Neural progenitor cell (in vitro differentiated cells): ENCODE measurements around the gene GNG5. TPM values are rescaled to one million over a fixed set of nuclear protein-coding genes. Genes with fewer than 3 reads are reported as not detected.

Experiments
- DNase-seq: peaks from one replicate; pipeline ENCODE4 v3.0.0-alpha.2; 2016; ENCODE audit warnings: low spot score
- H2AFZ ChIP-seq: fragments of 200-600 bp; sonication (generic); replicated peaks from 2 replicates; pipeline ENCODE4 v1.6.1; 2016; ENCODE audit warnings: antibody characterized with exemption
- H3F3A ChIP-seq: fragments of 200-600 bp; sonication (generic); 2 replicates; pipeline ENCODE4 v1.6.1; 2016; ENCODE audit warnings: antibody characterized with exemption, low read depth
- H3K27ac ChIP-seq: fragments of 200-600 bp; sonication (generic); 2 replicates; pipeline ENCODE4 v1.5.1; 2016; ENCODE audit warnings: mild to moderate bottlenecking
- H3K27me3 ChIP-seq: fragments of 200-600 bp; sonication (generic); 2 replicates; pipeline ENCODE4 v1.6.1; 2016; ENCODE audit warnings: mild to moderate bottlenecking, moderate library complexity
- H3K36me3 ChIP-seq: fragments of 200-600 bp; sonication (generic); 2 replicates; pipeline ENCODE4 v1.5.1; 2016
- H3K4me1 ChIP-seq: fragments of 200-600 bp; sonication (generic); 2 replicates; pipeline ENCODE4 v1.6.1; 2016; ENCODE audit warnings: mixed run types
- H3K4me2 ChIP-seq: fragments of 200-600 bp; sonication (generic); 2 replicates; pipeline ENCODE4 v1.6.1; 2016
- H3K4me3 ChIP-seq: fragments of 200-600 bp; sonication (generic); 2 replicates; pipeline ENCODE4 v1.5.1; 2016
- H3K79me2 ChIP-seq: fragments of 200-600 bp; sonication (generic); 2 replicates; pipeline ENCODE4 v1.6.1; 2016; ENCODE audit warnings: low read depth
- H3K9ac ChIP-seq: fragments of 200-600 bp; sonication (generic); 2 replicates; pipeline ENCODE4 v1.6.1; 2016
- H3K9me3 ChIP-seq: fragments of 200-600 bp; sonication (generic); 2 replicates; pipeline ENCODE4 v1.5.1; 2016; ENCODE audit warnings: low read depth
- H4K20me1 ChIP-seq: fragments of 200-600 bp; sonication (generic); 2 replicates; pipeline ENCODE4 v1.6.1; 2016; ENCODE audit warnings: low read depth
- H3K27ac Mint-ChIP-seq: 3 replicates; pipeline ENCODE4 v1.8.0; 2021; ENCODE audit warnings: mixed read lengths
- H3K27me3 Mint-ChIP-seq: 2 replicates; pipeline ENCODE4 v1.8.0; 2022; ENCODE audit warnings: low read depth, mild to moderate bottlenecking, inconsistent platforms, moderate library complexity, mixed read lengths; ENCODE audit not compliant: insufficient read depth
- H3K36me3 Mint-ChIP-seq: 3 replicates; pipeline ENCODE4 v1.8.0; 2021; ENCODE audit warnings: mixed read lengths
- H3K4me1 Mint-ChIP-seq: 3 replicates; pipeline ENCODE4 v1.8.0; 2021; ENCODE audit warnings: mixed read lengths
- H3K4me3 Mint-ChIP-seq: 3 replicates; pipeline ENCODE4 v1.8.0; 2021; ENCODE audit warnings: mild to moderate bottlenecking, moderate library complexity, mixed read lengths
- H3K9me3 Mint-ChIP-seq: 3 replicates; pipeline ENCODE4 v1.8.0; 2020; ENCODE audit warnings: mixed read lengths
- CTCF ChIP-seq: fragments of 200-600 bp; sonication (generic); IDR thresholded peaks from 2 replicates; pipeline ENCODE4 v1.5.1; 2017; ENCODE audit warnings: antibody characterized with exemption, mild to moderate bottlenecking
- EZH2 ChIP-seq: fragments of 200-600 bp; sonication (generic); IDR thresholded peaks from 2 replicates; pipeline ENCODE4 v1.6.1; 2017; ENCODE audit warnings: antibody characterized with exemption, mild to moderate bottlenecking, moderate library complexity
- EZH2phosphoT487 ChIP-seq: fragments of 200-600 bp; sonication (generic); IDR thresholded peaks from 2 replicates; pipeline ENCODE4 v1.6.1; 2017; ENCODE audit warnings: antibody characterized with exemption
- total RNA-seq: library from RNA; depleted of rRNA; stranded (reverse); fragments of >200 nt; gene quantifications from 2 replicates; pipeline ENCODE4 v1.2.3, GENCODE V29; 2015; ENCODE audit warnings: low replicate concordance

GNG5 gene
- total RNA-seq, 1 donor from 2014 or later: 95.0 TPM

GRCh38 chr1:84496498-84496897, 9.9 kb downstream of the GNG5 start:
- no peak overlapping the region for H3K9ac ChIP-seq
- H3K36me3 Mint-ChIP-seq: peaks cover 21% of the 10 kb centered on the region
- no peak overlapping the region for H3K4me3 ChIP-seq
- H3K27ac ChIP-seq: no peak overlapping the region
- no peak overlapping the region for H3K27ac Mint-ChIP-seq
- peaks cover 1% of the 10 kb centered on the region for H3K4me1 Mint-ChIP-seq
- DNase-seq: no peak
- H3K4me1 ChIP-seq: no peaks in the 10 kb centered on the region
- TF ChIP-seq CTCF: no peak
- no peak for TF ChIP-seq EZH2
- no peak for TF ChIP-seq EZH2phosphoT487
- H4K20me1 ChIP-seq: peaks cover 18% of the 10 kb centered on the region
- no peaks in the 10 kb centered on the region for H3K27me3 ChIP-seq
- H3K9me3 Mint-ChIP-seq: no peaks in the 10 kb centered on the region
- peaks cover 25% of the 10 kb centered on the region for H3K79me2 ChIP-seq
- H3K36me3 ChIP-seq: peaks cover 34% of the 10 kb centered on the region
- H3K27me3 Mint-ChIP-seq: no peaks in the 10 kb centered on the region
- no peak overlapping the region for H3K4me2 ChIP-seq
- H3K9me3 ChIP-seq: no peaks in the 10 kb centered on the region
- H2AFZ ChIP-seq: no peak overlapping the region
- H3F3A ChIP-seq: peaks cover 8% of the 10 kb centered on the region
- no peak overlapping the region for H3K4me3 Mint-ChIP-seq

- Mint-ChIP-seq H3K36me3 (peaks cover 25% of the 10 kb centered on the region), H3K27me3 (no peaks in the 10 kb centered on the region), H3K4me1 (no peaks in the 10 kb centered on the region), H3K4me3 (no peak overlapping the region), H3K27ac (no peak overlapping the region), H3K9me3 (no peaks in the 10 kb centered on the region)
- no peak for DNase-seq
- Histone ChIP-seq H3K9ac (no peak overlapping the region), H3F3A (peaks cover 6% of the 10 kb centered on the region), H3K9me3 (no peaks in the 10 kb centered on the region), H4K20me1 (no peaks in the 10 kb centered on the region), H3K79me2 (no peaks in the 10 kb centered on the region), H3K4me2 (no peak overlapping the region), H3K4me3 (no peak overlapping the region), H3K4me1 (no peaks in the 10 kb centered on the region), H2AFZ (no peak overlapping the region), H3K27ac (no peak overlapping the region), H3K36me3 (peaks cover 27% of the 10 kb centered on the region), H3K27me3 (no peaks in the 10 kb centered on the region)
- TF ChIP-seq EZH2 (no peak), CTCF (no peak), EZH2phosphoT487 (no peak)
Observed at GRCh38 chr1:84493747-84494146, 12.6 kb downstream of the GNG5 start.

GRCh38 chr1:84492726-84493125, 13.7 kb downstream of the GNG5 start:
- no peak overlapping the region for H3K4me3 ChIP-seq
- H3K36me3 ChIP-seq: peaks cover 25% of the 10 kb centered on the region
- no peak overlapping the region for H3K27ac Mint-ChIP-seq
- H2AFZ ChIP-seq: no peak overlapping the region
- H3K27me3 Mint-ChIP-seq: no peaks in the 10 kb centered on the region
- H3K36me3 Mint-ChIP-seq: peaks cover 23% of the 10 kb centered on the region
- peaks cover 6% of the 10 kb centered on the region for H3F3A ChIP-seq
- H3K9ac ChIP-seq: no peak overlapping the region
- H3K4me1 ChIP-seq: no peaks in the 10 kb centered on the region
- no peak overlapping the region for H3K4me2 ChIP-seq
- TF ChIP-seq EZH2phosphoT487: no peak
- TF ChIP-seq CTCF: no peak
- TF ChIP-seq EZH2: no peak
- DNase-seq: no peak
- no peaks in the 10 kb centered on the region for H4K20me1 ChIP-seq
- no peaks in the 10 kb centered on the region for H3K27me3 ChIP-seq
- H3K4me3 Mint-ChIP-seq: no peak overlapping the region
- no peaks in the 10 kb centered on the region for H3K9me3 ChIP-seq
- no peaks in the 10 kb centered on the region for H3K9me3 Mint-ChIP-seq
- H3K27ac ChIP-seq: no peak overlapping the region
- no peaks in the 10 kb centered on the region for H3K4me1 Mint-ChIP-seq
- H3K79me2 ChIP-seq: peaks cover 10% of the 10 kb centered on the region

- Histone ChIP-seq H3K27ac (no peak overlapping the region), H3K9ac (no peak overlapping the region), H3K27me3 (no peaks in the 10 kb centered on the region), H3K79me2 (peaks cover 28% of the 10 kb centered on the region), H3K4me2 (no peak overlapping the region), H4K20me1 (no peaks in the 10 kb centered on the region), H3K36me3 (peaks cover 6% of the 10 kb centered on the region), H2AFZ (no peak overlapping the region), H3K4me3 (no peak overlapping the region), H3F3A (no peaks in the 10 kb centered on the region), H3K4me1 (no peaks in the 10 kb centered on the region), H3K9me3 (no peaks in the 10 kb centered on the region)
- Mint-ChIP-seq H3K4me3 (no peak overlapping the region), H3K27me3 (no peaks in the 10 kb centered on the region), H3K36me3 (peaks cover 18% of the 10 kb centered on the region), H3K4me1 (no peaks in the 10 kb centered on the region), H3K9me3 (no peaks in the 10 kb centered on the region), H3K27ac (no peak overlapping the region)
- TF ChIP-seq CTCF: no peak
- TF ChIP-seq EZH2: no peak
- no peak for DNase-seq
Observed at GRCh38 chr1:84489766-84490165, 16.6 kb downstream of the GNG5 start.
